Neural cell (in vitro differentiated cells): ENCODE data around the gene LRRC8D.

Source experiments
- EP300 ChIP-seq: fragments of 450-650 bp; conservative IDR thresholded peaks from 2 replicates; pipeline ENCODE4 v1.6.1; 2014; ENCODE audit warnings: antibody characterized with exemption, mild to moderate bottlenecking, moderate library complexity; ENCODE audit not compliant: poor library complexity, severe bottlenecking
- EZH2 ChIP-seq: fragments of 200-600, 300-800 bp; shearing (Covaris generic), sonication (generic); IDR thresholded peaks from 2 replicates; pipeline ENCODE4 v1.6.1; 2014; ENCODE audit warnings: antibody characterized with exemption, low read length, borderline replicate concordance, mild to moderate bottlenecking; ENCODE audit not compliant: insufficient read depth, poor library complexity, severe bottlenecking
- POLR2AphosphoS5 ChIP-seq: IDR thresholded peaks from 2 replicates; pipeline ENCODE4 v1.6.1; 2012
- RAD21 ChIP-seq: fragments of 450-650 bp; conservative IDR thresholded peaks from 2 replicates; pipeline ENCODE4 v1.6.1; 2014; ENCODE audit warnings: antibody characterized with exemption, mild to moderate bottlenecking, moderate library complexity
- SMC3 ChIP-seq: fragments of 450-650 bp; conservative IDR thresholded peaks from 2 replicates; pipeline ENCODE4 v1.6.1; 2014; ENCODE audit warnings: antibody characterized with exemption, mild to moderate bottlenecking, moderate library complexity; ENCODE audit not compliant: poor library complexity
- TF ChIP-seq, protein P1 (sequence below): fragments of 450-650 bp; IDR thresholded peaks from 2 replicates; pipeline ENCODE4 v1.5.1; 2014; ENCODE audit warnings: antibody characterized with exemption, mild to moderate bottlenecking, moderate library complexity; ENCODE audit not compliant: poor library complexity, severe bottlenecking
- TF ChIP-seq, protein P2 (sequence below): IDR thresholded peaks from 2 replicates; pipeline ENCODE4 v1.6.1; 2012; ENCODE audit warnings: borderline replicate concordance

DNA sequence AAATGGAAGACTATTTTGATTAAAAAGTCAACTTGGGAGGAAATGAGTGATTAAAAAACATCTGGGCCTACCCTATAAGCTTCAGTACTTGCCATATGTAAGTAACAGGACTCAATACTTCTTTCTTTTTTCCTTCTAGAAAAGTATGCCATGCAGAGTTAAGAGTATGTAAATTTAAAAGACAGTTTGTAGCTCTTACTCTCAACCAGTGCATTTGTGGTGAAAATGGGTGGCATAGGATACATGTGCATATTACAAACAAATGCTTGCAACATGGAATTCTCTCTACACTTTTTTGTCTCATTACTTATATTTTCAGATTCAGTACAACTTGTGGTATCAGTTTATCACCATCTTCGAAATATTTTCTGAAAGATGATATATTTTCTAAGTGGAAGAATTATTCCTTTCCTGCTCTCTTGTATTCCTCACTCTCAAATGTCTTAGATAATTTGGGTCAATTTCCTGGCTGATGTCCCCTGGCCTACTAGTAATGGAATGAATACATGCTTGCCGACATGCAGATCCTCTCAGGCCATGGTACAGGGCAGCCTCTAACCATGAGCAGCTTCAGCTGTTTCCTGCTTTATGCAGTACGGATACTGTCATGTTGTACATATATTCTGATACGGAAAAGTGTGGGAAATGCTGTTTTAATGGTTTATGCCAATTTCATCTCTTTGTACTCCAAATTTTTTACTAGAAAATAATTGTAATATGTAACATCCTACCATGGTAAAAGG is 92.7 kb downstream of the LRRC8D start:
- TF ChIP-seq SMC3 = no peak
- TF ChIP-seq, protein P1, sequence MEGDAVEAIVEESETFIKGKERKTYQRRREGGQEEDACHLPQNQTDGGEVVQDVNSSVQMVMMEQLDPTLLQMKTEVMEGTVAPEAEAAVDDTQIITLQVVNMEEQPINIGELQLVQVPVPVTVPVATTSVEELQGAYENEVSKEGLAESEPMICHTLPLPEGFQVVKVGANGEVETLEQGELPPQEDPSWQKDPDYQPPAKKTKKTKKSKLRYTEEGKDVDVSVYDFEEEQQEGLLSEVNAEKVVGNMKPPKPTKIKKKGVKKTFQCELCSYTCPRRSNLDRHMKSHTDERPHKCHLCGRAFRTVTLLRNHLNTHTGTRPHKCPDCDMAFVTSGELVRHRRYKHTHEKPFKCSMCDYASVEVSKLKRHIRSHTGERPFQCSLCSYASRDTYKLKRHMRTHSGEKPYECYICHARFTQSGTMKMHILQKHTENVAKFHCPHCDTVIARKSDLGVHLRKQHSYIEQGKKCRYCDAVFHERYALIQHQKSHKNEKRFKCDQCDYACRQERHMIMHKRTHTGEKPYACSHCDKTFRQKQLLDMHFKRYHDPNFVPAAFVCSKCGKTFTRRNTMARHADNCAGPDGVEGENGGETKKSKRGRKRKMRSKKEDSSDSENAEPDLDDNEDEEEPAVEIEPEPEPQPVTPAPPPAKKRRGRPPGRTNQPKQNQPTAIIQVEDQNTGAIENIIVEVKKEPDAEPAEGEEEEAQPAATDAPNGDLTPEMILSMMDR = no peak
- TF ChIP-seq, protein P2, sequence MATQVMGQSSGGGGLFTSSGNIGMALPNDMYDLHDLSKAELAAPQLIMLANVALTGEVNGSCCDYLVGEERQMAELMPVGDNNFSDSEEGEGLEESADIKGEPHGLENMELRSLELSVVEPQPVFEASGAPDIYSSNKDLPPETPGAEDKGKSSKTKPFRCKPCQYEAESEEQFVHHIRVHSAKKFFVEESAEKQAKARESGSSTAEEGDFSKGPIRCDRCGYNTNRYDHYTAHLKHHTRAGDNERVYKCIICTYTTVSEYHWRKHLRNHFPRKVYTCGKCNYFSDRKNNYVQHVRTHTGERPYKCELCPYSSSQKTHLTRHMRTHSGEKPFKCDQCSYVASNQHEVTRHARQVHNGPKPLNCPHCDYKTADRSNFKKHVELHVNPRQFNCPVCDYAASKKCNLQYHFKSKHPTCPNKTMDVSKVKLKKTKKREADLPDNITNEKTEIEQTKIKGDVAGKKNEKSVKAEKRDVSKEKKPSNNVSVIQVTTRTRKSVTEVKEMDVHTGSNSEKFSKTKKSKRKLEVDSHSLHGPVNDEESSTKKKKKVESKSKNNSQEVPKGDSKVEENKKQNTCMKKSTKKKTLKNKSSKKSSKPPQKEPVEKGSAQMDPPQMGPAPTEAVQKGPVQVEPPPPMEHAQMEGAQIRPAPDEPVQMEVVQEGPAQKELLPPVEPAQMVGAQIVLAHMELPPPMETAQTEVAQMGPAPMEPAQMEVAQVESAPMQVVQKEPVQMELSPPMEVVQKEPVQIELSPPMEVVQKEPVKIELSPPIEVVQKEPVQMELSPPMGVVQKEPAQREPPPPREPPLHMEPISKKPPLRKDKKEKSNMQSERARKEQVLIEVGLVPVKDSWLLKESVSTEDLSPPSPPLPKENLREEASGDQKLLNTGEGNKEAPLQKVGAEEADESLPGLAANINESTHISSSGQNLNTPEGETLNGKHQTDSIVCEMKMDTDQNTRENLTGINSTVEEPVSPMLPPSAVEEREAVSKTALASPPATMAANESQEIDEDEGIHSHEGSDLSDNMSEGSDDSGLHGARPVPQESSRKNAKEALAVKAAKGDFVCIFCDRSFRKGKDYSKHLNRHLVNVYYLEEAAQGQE = no peak
- no peak for TF ChIP-seq EZH2
- no peak for TF ChIP-seq RAD21
- no peak for TF ChIP-seq POLR2AphosphoS5
- no peak for TF ChIP-seq EP300
